Spleen (tissue), 11 donors: ENCODE results near the gene NME9. TPM values are rescaled to one million over a fixed set of nuclear protein-coding genes. Genes with fewer than 3 reads are reported as not detected.
A peak's percentile ranks its signal among the peaks of the same experiment; 100 is the strongest.

Experiments used
- DNase-seq: peaks from one replicate; pipeline ENCODE4 v3.0.0-alpha.2; 2020
- H3K27ac ChIP-seq, 8 donors: fragments of 200-600 bp; sonication (generic) in 7 of 8; 1 replicate in 4 of 8; 2 replicates in 4 of 8; pipeline versions ENCODE4 v1.5.0 to v1.8.0; 2016 to 2021; ENCODE audit warnings: inconsistent platforms in 4 of 8, mild to moderate bottlenecking in 4 of 8, moderate library complexity in 1 of 8
- H3K27me3 ChIP-seq, 7 donors: fragments of 200-600 bp; sonication (generic) in 6 of 7; replicated peaks in 1 of 7; 1 replicate in 4 of 7; 2 replicates in 3 of 7; pipeline versions ENCODE4 v1.5.0 to v1.8.0; 2016 to 2021; ENCODE audit warnings: inconsistent platforms in 3 of 7, mild to moderate bottlenecking in 1 of 7
- H3K36me3 ChIP-seq, 6 donors: fragments of 200-600 bp; sonication (generic) in 5 of 6; 1 replicate in 4 of 6; 2 replicates in 2 of 6; pipeline versions ENCODE4 v1.5.0 to v1.8.0; 2016 to 2021; ENCODE audit warnings: inconsistent platforms in 2 of 6
- H3K4me1 ChIP-seq, 6 donors: fragments of 200-600 bp; sonication (generic) in 5 of 6; 1 replicate in 3 of 6; 2 replicates in 3 of 6; pipeline versions ENCODE4 v1.5.0 to v1.8.0; 2016 to 2021; ENCODE audit warnings: inconsistent platforms in 3 of 6
- H3K4me3 ChIP-seq, 8 donors: fragments of 200-600 bp; sonication (generic) in 7 of 8; 1 replicate in 4 of 8; 2 replicates in 4 of 8; pipeline versions ENCODE4 v1.5.0 to v1.8.0; 2016 to 2021; ENCODE audit warnings: inconsistent platforms in 4 of 8, mild to moderate bottlenecking in 4 of 8, moderate library complexity in 2 of 8
- H3K9me3 ChIP-seq, 8 donors: fragments of 200-600 bp; sonication (generic) in 7 of 8; 1 replicate in 4 of 8; 2 replicates in 4 of 8; pipeline versions ENCODE4 v1.5.0 to v1.8.0; 2016 to 2021; ENCODE audit warnings: inconsistent platforms in 4 of 8
- POLR2A ChIP-seq, 3 donors: fragments of 450-650 bp; IDR thresholded peaks; one replicate each; pipeline ENCODE4 v1.5.1; 2017; ENCODE audit warnings: antibody characterized with exemption in 3 of 3, mild to moderate bottlenecking in 1 of 3
- POLR2AphosphoS5 ChIP-seq, 3 donors: sonication (generic); formaldehyde crosslinking; IDR thresholded peaks; one replicate each; pipeline ENCODE4 v1.5.1; 2017; ENCODE audit warnings: antibody characterized with exemption in 3 of 3
- WGBS, 5 donors: extraction: QIAGEN DNeasy Blood & Tissue Kit in 3 of 5; methylation state at CpG; one replicate each; pipeline versions ENCODE4 v1.1.5 to v1.1.7; 2013 to 2018; 5-methylcytosine and 5-hydroxymethylcytosine counted together
- intact Hi-C: fragments of 100-400 bp; cut with DNase I; formaldehyde crosslinking; loops from one replicate; pipeline ENCODE4 v1.15.0; 2023; ENCODE audit warnings: low total_unique reads
- polyA plus RNA-seq, 3 donors: library from polyadenylated mRNA; stranded (reverse); fragments of 200-250 nt; gene quantifications; one replicate each; pipeline ENCODE4 v1.2.1, GENCODE V29; 2013
- total RNA-seq, 7 donors: library from RNA; depleted of rRNA in 3 of 7; stranded (reverse); fragments of >200 nt in 3 of 7; fragmentation: NEBNext Ultra II Directional in 4 of 7; extraction: Animal tissue kit (Norgen Biotek cat#: 25700) in 4 of 7; gene quantifications; one replicate each; pipeline versions ENCODE4 v1.1.0 to v1.2.1, GENCODE V29; 2016 to 2021
- TF ChIP-seq, protein P1 (sequence below), 11 experiments: fragments of 200-600 bp in 7 of 11; fragments of 450-650 bp in 4 of 11; sonication (generic) in 4 of 11; IDR thresholded peaks in 8 of 11; conservative IDR thresholded peaks in 3 of 11; 1 replicate in 7 of 11; 2 replicates in 4 of 11; pipeline versions ENCODE4 v1.4.0 to v1.8.0; 2016 to 2021; ENCODE audit warnings: antibody characterized with exemption in 11 of 11, inconsistent platforms in 4 of 11, mild to moderate bottlenecking in 1 of 11
- donor health status: healthy with polysubstance abuse.
- donor health status: DM: no; HTN: no; CAD: no; lungs with moderate emphysema.
- donor health status: DM: no; HTN: no; CAD: no.
- donor health status: Bipolar disorder and iron deficiency.
- donor health status: healthy.
- donor health status: DM: no; HTN: no; CAD: no.
- donor health status: DM: yes; HTN: yes; CAD: no.

The NME9 gene
- total and polyA plus RNA-seq, 10 donors = 0.14 to 4.1 (median 0.44) TPM; not detected in 4

DNA sequence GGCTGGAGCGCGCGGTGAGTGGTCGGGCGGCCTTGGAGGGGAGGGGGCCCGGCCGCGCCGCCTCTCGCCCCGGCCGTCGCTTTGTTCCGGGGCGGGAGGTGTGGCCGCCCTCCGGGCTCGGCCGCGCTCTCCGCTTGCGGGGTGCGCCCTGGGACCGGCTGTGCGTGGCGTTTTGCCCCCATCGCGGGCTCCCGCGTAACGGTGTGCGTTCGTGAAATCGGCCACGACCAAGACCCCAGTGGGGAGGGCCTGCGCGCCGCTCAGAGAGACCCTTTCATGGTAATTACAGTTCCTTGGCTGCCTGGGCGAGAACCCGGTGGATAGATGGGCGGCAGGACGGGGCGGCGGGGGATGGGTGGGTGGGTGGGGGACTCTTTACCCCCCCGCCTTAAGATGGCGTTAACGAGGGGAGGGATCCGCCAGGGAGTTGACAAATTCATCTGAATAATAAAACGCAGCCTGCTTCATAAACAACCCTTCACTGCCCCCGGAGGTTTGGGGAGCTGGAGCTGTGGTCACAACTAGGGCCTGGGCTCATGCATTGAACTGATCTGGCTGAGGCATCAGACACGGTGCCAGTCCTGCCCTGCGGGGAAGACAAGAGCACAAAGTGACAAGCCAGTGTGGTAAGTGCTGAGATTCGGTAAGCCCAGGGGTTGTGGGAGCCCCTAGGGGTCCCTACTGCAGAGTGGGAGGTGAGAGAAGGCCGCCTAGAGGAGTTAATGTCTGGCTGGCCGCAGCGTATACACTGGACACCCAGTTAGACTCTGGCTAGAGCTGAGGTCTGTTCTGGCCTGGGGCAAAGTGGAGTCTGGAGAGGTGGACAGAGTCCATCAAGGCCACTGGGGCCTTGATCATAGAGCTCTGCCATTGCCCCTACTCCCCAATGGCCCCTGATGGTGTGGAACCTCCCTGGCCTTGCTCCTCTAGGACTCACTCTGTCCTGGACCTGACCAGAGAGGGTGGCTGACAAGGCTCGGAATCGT is 19.4 kb upstream of the NME9 start:
- intact Hi-C loops = no loop called here
- Histone ChIP-seq H3K27me3 (peaks cover 0 to 62% (median 22%) of the 10 kb centered on the region in 7 donors), H3K36me3 (no peaks in the 10 kb centered on the region), H3K27ac (peak overlapping the region; percentile 71 to 89 (median 87)), H3K4me3 (peak overlapping the region; percentile 58 to 81 (median 68)), H3K4me1 (peaks cover 0 to 43% (median 27%) of the 10 kb centered on the region in 6 donors), H3K9me3 (no peaks in the 10 kb centered on the region)
- TF ChIP-seq POLR2A (IDR thresholded peaks at IDR 0.05) (no peak), POLR2AphosphoS5 (IDR thresholded peaks at IDR 0.05) (no peak)
- TF ChIP-seq, protein P1, sequence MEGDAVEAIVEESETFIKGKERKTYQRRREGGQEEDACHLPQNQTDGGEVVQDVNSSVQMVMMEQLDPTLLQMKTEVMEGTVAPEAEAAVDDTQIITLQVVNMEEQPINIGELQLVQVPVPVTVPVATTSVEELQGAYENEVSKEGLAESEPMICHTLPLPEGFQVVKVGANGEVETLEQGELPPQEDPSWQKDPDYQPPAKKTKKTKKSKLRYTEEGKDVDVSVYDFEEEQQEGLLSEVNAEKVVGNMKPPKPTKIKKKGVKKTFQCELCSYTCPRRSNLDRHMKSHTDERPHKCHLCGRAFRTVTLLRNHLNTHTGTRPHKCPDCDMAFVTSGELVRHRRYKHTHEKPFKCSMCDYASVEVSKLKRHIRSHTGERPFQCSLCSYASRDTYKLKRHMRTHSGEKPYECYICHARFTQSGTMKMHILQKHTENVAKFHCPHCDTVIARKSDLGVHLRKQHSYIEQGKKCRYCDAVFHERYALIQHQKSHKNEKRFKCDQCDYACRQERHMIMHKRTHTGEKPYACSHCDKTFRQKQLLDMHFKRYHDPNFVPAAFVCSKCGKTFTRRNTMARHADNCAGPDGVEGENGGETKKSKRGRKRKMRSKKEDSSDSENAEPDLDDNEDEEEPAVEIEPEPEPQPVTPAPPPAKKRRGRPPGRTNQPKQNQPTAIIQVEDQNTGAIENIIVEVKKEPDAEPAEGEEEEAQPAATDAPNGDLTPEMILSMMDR (IDR thresholded peaks at IDR 0.05 in 8 of 11, conservative IDR thresholded peaks at IDR 0.05 in 3 of 11) = no peak
- 15 to 44% (median 16%) methylated on average over 15 to 58 of the region's 58 CpGs for WGBS, 5 donors
- no peak for DNase-seq

- Histone ChIP-seq H3K9me3 (no peaks in the 10 kb centered on the region), H3K4me3 (peak within 1 kb of the TSS; percentile 58 to 81 (median 68)), H3K4me1 (peaks cover 0 to 43% (median 27%) of the 10 kb centered on the region in 6 donors), H3K27me3 (peaks cover 0 to 62% (median 22%) of the 10 kb centered on the region in 7 donors), H3K36me3 (no peaks in the 10 kb centered on the region), H3K27ac (peak within 1 kb of the TSS; percentile 71 to 89 (median 87))
- intact Hi-C loops = no loop called here
- peak; percentile 82 for DNase-seq
- TF ChIP-seq, protein P1 (IDR thresholded peaks at IDR 0.05 in 8 of 11, conservative IDR thresholded peaks at IDR 0.05 in 3 of 11) = peak in 4 of 11 experiments; percentile 38 to 58 (median 45)
- TF ChIP-seq POLR2A (IDR thresholded peaks at IDR 0.05) = no peak
- peak in 2 of 3 donors; percentile 70 for TF ChIP-seq POLR2AphosphoS5 (IDR thresholded peaks at IDR 0.05)
- 1 to 2% (median 1%) methylated on average over 23 to 93 of the region's 93 CpGs for WGBS, 5 donors
Observed at GRCh38 chr3:138347960-138348753, 18.5 kb upstream of the NME9 start, which contains the start of gene MRAS. Gene MRAS, plus strand, starts transcription at chr3:138348579. Its CDS starts 24,305 bp downstream, at chr3:138372884.

DNA sequence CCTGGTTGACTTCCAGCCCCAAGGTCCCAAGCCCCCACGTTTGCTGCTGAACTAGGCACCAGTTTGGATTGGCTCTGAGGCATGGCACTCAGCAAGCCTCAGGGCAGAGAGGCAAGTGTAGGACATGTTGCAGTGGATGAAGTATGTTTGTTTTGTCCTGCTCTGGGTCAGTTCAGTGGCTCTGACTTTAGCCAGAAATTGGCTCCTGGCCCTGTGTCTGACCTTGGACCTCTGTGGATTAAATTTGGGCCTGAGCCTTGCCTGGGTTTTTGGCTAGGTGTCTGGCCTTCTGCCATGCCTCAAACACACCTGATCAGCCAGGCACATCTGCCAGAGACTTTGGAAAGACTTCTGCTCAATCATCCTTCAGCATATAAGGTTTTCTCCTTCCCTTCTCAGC is 15.1 kb upstream of the NME9 start:
- WGBS, 5 donors = 43 to 80% (median 67%) methylated on average over 1 of the region's 1 CpG
- H3K4me3 ChIP-seq = no peak overlapping the region
- no peak overlapping the region for H3K27ac ChIP-seq
- no peaks in the 10 kb centered on the region for H3K36me3 ChIP-seq
- peaks cover 0 to 61% (median 22%) of the 10 kb centered on the region in 7 donors for H3K27me3 ChIP-seq
- intact Hi-C loops = no loop called here
- no peak for DNase-seq
- TF ChIP-seq POLR2A (IDR thresholded peaks at IDR 0.05) (no peak), POLR2AphosphoS5 (IDR thresholded peaks at IDR 0.05) (no peak)
- TF ChIP-seq, protein P1 (IDR thresholded peaks at IDR 0.05 in 8 of 11, conservative IDR thresholded peaks at IDR 0.05 in 3 of 11) = no peak
- peaks cover 0 to 26% (median 21%) of the 10 kb centered on the region in 6 donors for H3K4me1 ChIP-seq
- no peaks in the 10 kb centered on the region for H3K9me3 ChIP-seq
